Epithelial cell of esophagus (primary cell): Measurements from ENCODE around the gene CACNA1H.

Source experiments
- DNase-seq: peaks from one replicate; pipeline ENCODE4 v3.0.0; 2010; ENCODE audit warnings: low read depth
- H3K4me3 ChIP-seq: 2 replicates; pipeline ENCODE4 v1.5.1; 2011; ENCODE audit warnings: mild to moderate bottlenecking, low read length, control low read depth
- CTCF ChIP-seq: IDR thresholded peaks from 2 replicates; pipeline ENCODE4 v1.5.1; 2011; ENCODE audit warnings: low read depth, mild to moderate bottlenecking, low read length, control low read depth, inconsistent platforms; ENCODE audit not compliant: insufficient read depth; ENCODE audit errors: missing control alignments

The CACNA1H gene

GRCh38 chr16:1151424-1152122 lies 1.3 kb upstream of the CACNA1H start:
- no peak for DNase-seq
- TF ChIP-seq CTCF, result no peak

GRCh38 chr16:1152123-1152638 lies 725 bp upstream of the CACNA1H start:
- no peak overlapping the region for H3K4me3 ChIP-seq
- TF ChIP-seq CTCF, result no peak
- no peak for DNase-seq

More at GRCh38 chr16:1151424-1152122, 1.3 kb upstream of the CACNA1H start:
- H3K4me3 ChIP-seq, result no peak overlapping the region

GRCh38 chr16:1153480-1154160 lies 714 bp downstream of the CACNA1H start:
- H3K4me3 ChIP-seq, result no peak overlapping the region
- TF ChIP-seq CTCF, result no peak

GRCh38 chr16:1154291-1154886 lies 1.5 kb downstream of the CACNA1H start:
- DNase-seq, result no peak
- TF ChIP-seq CTCF, result no peak
- H3K4me3 ChIP-seq, result no peak overlapping the region

More at GRCh38 chr16:1153480-1154160, 714 bp downstream of the CACNA1H start:
- DNase-seq, result no peak

GRCh38 chr16:1154887-1155331 lies 2.0 kb downstream of the CACNA1H start:
- no peak for TF ChIP-seq CTCF
- H3K4me3 ChIP-seq, result no peak overlapping the region
- DNase-seq, result no peak

- H3K4me3 ChIP-seq, result no peak overlapping the region
- TF ChIP-seq CTCF, result no peak
- DNase-seq, result no peak
Measured at GRCh38 chr16:1155353-1156054, 2.6 kb downstream of the CACNA1H start.
